ENCODE data around the gene RAB3IP.

DNA sequence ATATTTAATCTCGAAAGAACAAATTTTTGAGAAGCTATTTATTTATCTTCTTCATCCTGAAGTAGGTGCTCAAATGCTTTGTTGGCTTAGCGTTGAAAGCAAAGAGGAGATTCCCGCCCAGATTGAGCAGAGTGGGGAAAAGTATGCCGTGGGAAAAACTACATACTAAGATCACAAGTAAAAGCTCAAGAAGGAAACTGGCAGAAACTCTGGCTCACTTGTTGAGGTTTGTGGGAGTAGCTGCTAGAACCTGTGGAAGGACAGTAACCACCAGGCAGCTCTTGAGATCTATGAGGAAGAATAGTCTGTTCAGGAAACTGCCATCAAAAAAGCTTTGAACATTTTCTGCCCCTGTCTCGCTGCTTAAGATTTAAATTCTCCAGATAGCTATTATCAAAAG, 90.2 kb downstream of the RAB3IP start:
- TF ChIP-seq, protein P1, sequence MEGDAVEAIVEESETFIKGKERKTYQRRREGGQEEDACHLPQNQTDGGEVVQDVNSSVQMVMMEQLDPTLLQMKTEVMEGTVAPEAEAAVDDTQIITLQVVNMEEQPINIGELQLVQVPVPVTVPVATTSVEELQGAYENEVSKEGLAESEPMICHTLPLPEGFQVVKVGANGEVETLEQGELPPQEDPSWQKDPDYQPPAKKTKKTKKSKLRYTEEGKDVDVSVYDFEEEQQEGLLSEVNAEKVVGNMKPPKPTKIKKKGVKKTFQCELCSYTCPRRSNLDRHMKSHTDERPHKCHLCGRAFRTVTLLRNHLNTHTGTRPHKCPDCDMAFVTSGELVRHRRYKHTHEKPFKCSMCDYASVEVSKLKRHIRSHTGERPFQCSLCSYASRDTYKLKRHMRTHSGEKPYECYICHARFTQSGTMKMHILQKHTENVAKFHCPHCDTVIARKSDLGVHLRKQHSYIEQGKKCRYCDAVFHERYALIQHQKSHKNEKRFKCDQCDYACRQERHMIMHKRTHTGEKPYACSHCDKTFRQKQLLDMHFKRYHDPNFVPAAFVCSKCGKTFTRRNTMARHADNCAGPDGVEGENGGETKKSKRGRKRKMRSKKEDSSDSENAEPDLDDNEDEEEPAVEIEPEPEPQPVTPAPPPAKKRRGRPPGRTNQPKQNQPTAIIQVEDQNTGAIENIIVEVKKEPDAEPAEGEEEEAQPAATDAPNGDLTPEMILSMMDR (IDR thresholded peaks at IDR 0.05; ENCODE audit: borderline replicate concordance, extremely low read depth, low read length, poor library complexity, severe bottlenecking) = no peak
- TF ChIP-seq EZH2 (IDR thresholded peaks at IDR 0.05; ENCODE audit: borderline replicate concordance, low read depth, low read length, severe bottlenecking) = no peak
